ENCODE results near the gene TUBA1A. TPM values are rescaled to one million over a fixed set of nuclear protein-coding genes. Genes with fewer than 3 reads are reported as not detected.

Gene TUBA1A
- total and polyA plus RNA-seq, 2 experiments from 2014 or later = 452 to 639 TPM

DNA sequence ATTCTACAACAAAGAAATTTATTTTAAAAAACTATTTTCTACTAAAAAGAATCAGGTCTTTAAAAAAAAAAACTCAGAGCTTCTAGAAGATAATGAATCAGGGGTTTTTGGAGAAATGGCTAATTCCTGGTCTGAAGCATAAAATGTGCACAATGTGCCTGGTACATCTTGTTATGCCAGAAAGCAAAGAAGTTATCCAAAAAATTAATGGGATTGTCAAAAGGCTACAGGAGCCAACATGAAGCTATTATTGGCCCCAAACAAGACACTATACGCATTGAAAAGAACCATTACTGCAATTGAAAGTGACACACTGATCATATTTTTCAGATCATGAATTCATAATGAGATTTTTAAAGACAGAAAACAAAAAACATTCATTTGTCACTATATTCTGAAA, 19.3 kb upstream of the TUBA1A start:
- no peaks in the 10 kb centered on the region for H3F3A ChIP-seq (ENCODE audit: insufficient read depth)
- DNase-seq = no peak
- no peaks in the 10 kb centered on the region for H3K36me3 ChIP-seq (ENCODE audit: low read depth)
- H3K4me1 ChIP-seq (ENCODE audit: insufficient read depth) = no peaks in the 10 kb centered on the region
- H3K9ac ChIP-seq = no peak overlapping the region
- no peak overlapping the region for H3K27ac ChIP-seq
- in situ Hi-C loops (cut with MboI) = no loop called here
- no peaks in the 10 kb centered on the region for H3K9me2 ChIP-seq (ENCODE audit: insufficient read depth)
- H3K9me3 ChIP-seq (ENCODE audit: low read depth) = no peaks in the 10 kb centered on the region
- 26 to 28% methylated on average over 1 of the region's 1 CpG for WGBS, 2 experiments (ENCODE audit: low coverage in 1 of 2, low lambda C conversion rate in 2 of 2, missing lambda C conversion rate in 2 of 2)
- no peaks in the 10 kb centered on the region for H4K20me1 ChIP-seq (ENCODE audit: insufficient read depth)
- H3K4me2 ChIP-seq (ENCODE audit: unreplicated experiment) = no peak overlapping the region
- no peak overlapping the region for H3K4me3 ChIP-seq
- H3K79me2 ChIP-seq (ENCODE audit: insufficient read depth) = no peaks in the 10 kb centered on the region
- no peak overlapping the region for H2AFZ ChIP-seq
- no peak for TF ChIP-seq EZH2phosphoT487 (IDR thresholded peaks at IDR 0.05; ENCODE audit: insufficient read depth, low read depth)
- TF ChIP-seq EZH2 (IDR thresholded peaks at IDR 0.05; ENCODE audit: insufficient read depth, poor library complexity, severe bottlenecking) = no peak
- H3K27me3 ChIP-seq (replicated peaks; ENCODE audit: insufficient read depth) = no peaks in the 10 kb centered on the region

DNA sequence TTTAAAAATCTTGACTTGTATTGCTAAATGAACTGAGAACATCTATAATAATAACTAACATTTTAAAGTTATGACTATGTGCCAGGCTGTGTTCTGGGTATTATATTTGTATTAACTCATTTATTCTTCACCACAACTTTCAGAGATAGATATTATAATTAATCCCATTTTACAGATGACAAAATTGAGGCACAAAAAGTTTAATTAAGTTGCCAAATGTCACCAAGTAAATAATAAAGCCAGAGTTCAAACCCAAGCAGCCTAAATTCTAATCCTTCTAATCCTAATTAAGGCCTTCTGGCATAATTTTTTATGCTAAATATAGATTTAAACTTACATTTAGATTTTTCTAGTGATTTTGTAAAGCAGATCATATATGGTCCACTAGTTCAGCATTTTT, 17.5 kb upstream of the TUBA1A start:
- Histone ChIP-seq H3K36me3 (ENCODE audit: low read depth) (no peaks in the 10 kb centered on the region), H3K27me3 (replicated peaks; ENCODE audit: insufficient read depth) (no peaks in the 10 kb centered on the region), H3K4me1 (ENCODE audit: insufficient read depth) (peaks cover 10% of the 10 kb centered on the region), H3F3A (ENCODE audit: insufficient read depth) (peaks cover 4% of the 10 kb centered on the region; the same call in 1 of the 2 replicates), H3K4me3 (no peak overlapping the region), H3K27ac (no peak overlapping the region), H3K9me3 (ENCODE audit: low read depth) (no peaks in the 10 kb centered on the region), H3K79me2 (ENCODE audit: insufficient read depth) (no peaks in the 10 kb centered on the region), H2AFZ (no peak overlapping the region), H3K4me2 (ENCODE audit: unreplicated experiment) (no peak overlapping the region), H3K9ac (no peak overlapping the region), H3K9me2 (ENCODE audit: insufficient read depth) (no peaks in the 10 kb centered on the region), H4K20me1 (ENCODE audit: insufficient read depth) (no peaks in the 10 kb centered on the region)
- in situ Hi-C loops (cut with MboI) = no loop called here
- no peak for TF ChIP-seq EZH2 (IDR thresholded peaks at IDR 0.05; ENCODE audit: insufficient read depth, poor library complexity, severe bottlenecking)
- TF ChIP-seq EZH2phosphoT487 (IDR thresholded peaks at IDR 0.05; ENCODE audit: insufficient read depth, low read depth) = no peak
- DNase-seq = no peak

DNA sequence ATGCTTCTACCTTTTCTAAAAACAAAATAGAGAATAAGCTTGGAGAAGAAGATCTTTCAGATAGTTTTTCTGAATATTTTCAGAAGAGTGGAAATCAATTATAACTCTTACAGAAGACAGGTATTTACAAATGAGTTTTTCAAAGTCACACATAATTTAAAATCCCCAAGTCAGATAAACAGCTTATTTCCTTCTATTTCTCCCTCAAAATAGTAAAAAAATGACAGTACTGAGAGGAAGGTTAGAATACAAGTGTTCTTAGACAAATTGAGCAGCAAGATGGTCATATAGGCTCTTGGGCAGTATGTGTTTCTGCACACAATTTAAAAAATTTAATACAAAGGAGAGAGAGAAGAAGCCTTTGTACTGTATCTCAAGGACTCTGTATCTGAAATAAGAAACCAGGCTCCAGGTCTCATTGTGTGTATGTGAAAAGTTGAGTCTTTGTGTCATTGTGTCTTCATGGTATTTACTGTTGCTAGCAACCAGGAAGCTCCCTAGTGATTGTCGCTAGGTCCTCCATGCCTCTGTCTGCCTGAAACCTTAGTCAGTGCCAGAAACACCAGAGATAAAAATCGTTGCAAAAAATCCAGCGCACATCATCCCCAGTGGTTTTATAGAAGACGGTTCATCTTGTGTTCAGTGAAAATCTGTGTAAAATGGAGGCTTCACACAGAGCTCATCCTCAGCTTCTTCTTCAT, 12.9 kb upstream of the TUBA1A start:
- Histone ChIP-seq H3K9ac (peak overlapping the region; percentile 82), H3K4me1 (ENCODE audit: insufficient read depth) (peaks cover 35% of the 10 kb centered on the region), H3K4me3 (peak overlapping the region; percentile 51), H3K4me2 (ENCODE audit: unreplicated experiment) (peak overlapping the region; percentile 74), H3K9me3 (ENCODE audit: low read depth) (no peaks in the 10 kb centered on the region), H3K27ac (peak overlapping the region; percentile 93), H3F3A (ENCODE audit: insufficient read depth) (peaks cover 19% of the 10 kb centered on the region), H3K36me3 (ENCODE audit: low read depth) (no peaks in the 10 kb centered on the region), H3K27me3 (replicated peaks; ENCODE audit: insufficient read depth) (no peaks in the 10 kb centered on the region), H2AFZ (peak overlapping the region; percentile 42), H4K20me1 (ENCODE audit: insufficient read depth) (no peaks in the 10 kb centered on the region), H3K9me2 (ENCODE audit: insufficient read depth) (no peaks in the 10 kb centered on the region), H3K79me2 (ENCODE audit: insufficient read depth) (no peaks in the 10 kb centered on the region)
- WGBS, 2 experiments (ENCODE audit: low coverage in 1 of 2, low lambda C conversion rate in 2 of 2, missing lambda C conversion rate in 2 of 2) = 36 to 37% methylated on average over 4 of the region's 4 CpGs
- TF ChIP-seq EZH2 (IDR thresholded peaks at IDR 0.05; ENCODE audit: insufficient read depth, poor library complexity, severe bottlenecking) = no peak
- in situ Hi-C loops (cut with MboI) = no loop called here
- DNase-seq = peak; percentile 66

DNA sequence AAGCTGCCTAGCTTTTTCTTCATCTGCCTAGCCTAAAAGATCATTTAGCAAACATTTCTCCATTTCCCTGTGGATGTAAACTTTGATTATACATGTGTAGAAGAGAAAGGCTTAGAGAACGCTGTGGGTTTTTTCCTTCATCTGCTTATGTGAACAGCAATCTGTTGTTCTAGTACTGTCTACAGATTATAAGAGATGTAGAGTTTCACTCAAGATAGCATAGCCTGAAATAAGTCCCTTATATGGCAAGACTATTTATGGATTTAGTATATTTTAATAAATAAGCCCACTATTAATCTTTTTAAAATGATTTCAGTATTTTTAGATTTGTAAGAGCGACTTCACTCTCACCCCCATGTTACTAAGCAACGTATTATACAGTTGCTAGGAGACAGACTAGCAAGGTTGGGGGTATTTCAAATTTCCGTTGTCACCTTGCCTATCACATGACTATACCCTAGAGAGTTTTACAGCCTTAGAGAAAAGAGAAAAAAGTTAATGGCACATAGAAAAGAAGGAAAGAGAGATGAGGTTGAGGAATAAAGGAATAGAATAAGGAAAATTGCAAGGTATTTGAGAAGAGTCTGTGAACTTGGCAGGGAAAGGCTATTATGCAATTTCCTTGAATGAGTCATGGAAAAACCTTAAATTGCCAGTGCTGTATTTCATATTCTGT, 12.2 kb upstream of the TUBA1A start:
- Histone ChIP-seq H3K4me2 (ENCODE audit: unreplicated experiment) (peak overlapping the region; percentile 74), H3K27me3 (replicated peaks; ENCODE audit: insufficient read depth) (no peaks in the 10 kb centered on the region), H3K9me2 (ENCODE audit: insufficient read depth) (no peaks in the 10 kb centered on the region), H3K9me3 (ENCODE audit: low read depth) (no peaks in the 10 kb centered on the region), H3K79me2 (ENCODE audit: insufficient read depth) (no peaks in the 10 kb centered on the region), H2AFZ (peak overlapping the region; percentile 42; the same call in 1 of the 2 replicates), H3F3A (ENCODE audit: insufficient read depth) (peaks cover 19% of the 10 kb centered on the region), H3K36me3 (ENCODE audit: low read depth) (no peaks in the 10 kb centered on the region), H3K4me1 (ENCODE audit: insufficient read depth) (peaks cover 35% of the 10 kb centered on the region), H3K27ac (peak overlapping the region; percentile 93), H4K20me1 (ENCODE audit: insufficient read depth) (no peaks in the 10 kb centered on the region), H3K9ac (peak overlapping the region; percentile 82), H3K4me3 (peak overlapping the region; percentile 51)
- in situ Hi-C loops (cut with MboI) = no loop called here
- TF ChIP-seq EZH2 (IDR thresholded peaks at IDR 0.05; ENCODE audit: insufficient read depth, poor library complexity, severe bottlenecking) (no peak), EZH2phosphoT487 (IDR thresholded peaks at IDR 0.05; ENCODE audit: insufficient read depth, low read depth) (no peak)
- DNase-seq = peak; percentile 78
- WGBS, 2 experiments (ENCODE audit: low coverage in 1 of 2, low lambda C conversion rate in 2 of 2, missing lambda C conversion rate in 2 of 2) = 4 to 5% methylated on average over 4 of the region's 4 CpGs

Measured in GM23248 (cell line).